ENCODE measurements around the gene GSS. TPM values are rescaled to one million over a fixed set of nuclear protein-coding genes. Genes with fewer than 3 reads are reported as not detected.

GSS gene
- polyA plus RNA-seq, 1 donor, result 29.7 TPM

- no peak for DNase-seq (ENCODE audit: low read depth)
These were observed 38.4 kb upstream of the GSS start for GRCh38 chr20:34993941-34994508.

DNA sequence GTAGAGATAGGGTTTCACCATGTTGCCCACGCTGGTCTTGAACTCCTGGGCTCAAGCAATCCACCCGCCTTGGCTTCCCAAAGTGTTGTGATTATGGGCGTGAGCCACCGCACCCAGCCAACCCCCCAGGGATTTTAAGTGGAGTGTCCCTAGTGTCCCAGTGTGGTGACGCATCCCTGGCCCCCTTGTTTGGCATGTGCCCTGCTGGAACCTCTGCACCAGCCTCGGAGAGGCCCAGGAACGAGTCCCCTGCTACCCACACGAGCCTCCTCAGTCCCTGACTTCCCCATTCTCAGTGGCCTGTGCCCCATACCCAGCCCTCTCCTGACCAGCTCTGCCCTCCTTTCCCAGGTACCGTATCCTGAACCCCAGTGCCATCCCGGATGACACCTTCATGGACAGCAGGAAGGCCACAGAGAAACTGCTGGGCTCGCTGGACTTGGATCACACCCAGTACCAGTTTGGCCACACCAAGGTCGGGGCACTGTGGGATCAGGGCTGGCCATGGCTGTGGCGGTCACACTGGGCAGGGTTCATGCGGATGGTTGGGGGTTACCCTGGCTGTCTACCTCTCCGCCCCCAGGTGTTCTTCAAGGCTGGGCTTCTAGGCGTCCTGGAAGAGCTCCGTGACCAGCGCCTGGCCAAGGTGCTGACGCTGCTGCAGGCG lies 37.3 kb upstream of the GSS start:
- no peak for DNase-seq (ENCODE audit: low read depth)

DNA sequence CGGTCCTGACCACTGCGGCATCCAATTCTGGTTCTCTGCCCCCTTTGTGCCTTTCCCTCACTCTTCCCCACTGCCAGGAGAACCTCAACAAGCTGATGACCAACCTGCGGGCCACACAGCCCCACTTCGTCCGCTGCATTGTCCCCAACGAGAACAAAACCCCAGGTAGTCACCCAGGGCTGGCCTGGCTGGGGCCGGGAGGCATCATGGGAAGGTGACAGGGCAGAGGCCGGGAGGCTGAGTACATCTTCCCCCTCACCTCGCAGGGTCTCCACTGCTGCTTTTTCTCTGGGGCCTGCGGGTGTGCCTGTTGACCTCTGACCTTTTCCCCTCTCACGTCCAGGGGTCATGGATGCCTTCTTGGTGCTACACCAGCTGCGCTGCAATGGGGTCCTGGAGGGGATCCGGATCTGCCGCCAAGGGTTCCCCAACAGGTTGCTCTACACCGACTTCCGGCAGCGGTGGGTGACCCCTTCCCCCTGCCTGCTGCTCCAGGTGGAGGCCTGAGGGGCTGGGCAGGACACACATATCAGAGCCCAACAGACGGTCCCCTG lies 35.1 kb upstream of the GSS start:
- no peak for DNase-seq (ENCODE audit: low read depth)

GRCh38 chr20:34990231-34990630 lies 34.6 kb upstream of the GSS start:
- no peak for DNase-seq (ENCODE audit: low read depth)

DNA sequence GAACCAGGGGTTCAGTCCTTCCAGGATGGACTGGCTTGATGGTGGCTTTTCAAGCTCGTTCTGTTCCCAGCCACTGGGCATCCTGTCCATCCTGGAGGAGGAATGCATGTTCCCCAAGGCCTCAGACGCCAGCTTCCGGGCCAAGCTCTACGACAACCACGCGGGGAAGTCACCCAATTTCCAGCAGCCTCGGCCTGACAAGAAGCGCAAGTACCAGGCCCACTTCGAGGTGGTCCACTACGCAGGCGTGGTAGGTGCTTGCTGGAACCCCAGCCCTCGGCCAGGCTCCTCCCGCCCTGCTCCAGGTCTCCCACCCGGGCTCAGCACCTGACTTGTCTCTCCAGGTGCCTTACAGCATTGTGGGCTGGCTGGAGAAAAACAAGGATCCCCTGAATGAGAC lies 34.1 kb upstream of the GSS start:
- no peak for DNase-seq (ENCODE audit: low read depth)

DNA sequence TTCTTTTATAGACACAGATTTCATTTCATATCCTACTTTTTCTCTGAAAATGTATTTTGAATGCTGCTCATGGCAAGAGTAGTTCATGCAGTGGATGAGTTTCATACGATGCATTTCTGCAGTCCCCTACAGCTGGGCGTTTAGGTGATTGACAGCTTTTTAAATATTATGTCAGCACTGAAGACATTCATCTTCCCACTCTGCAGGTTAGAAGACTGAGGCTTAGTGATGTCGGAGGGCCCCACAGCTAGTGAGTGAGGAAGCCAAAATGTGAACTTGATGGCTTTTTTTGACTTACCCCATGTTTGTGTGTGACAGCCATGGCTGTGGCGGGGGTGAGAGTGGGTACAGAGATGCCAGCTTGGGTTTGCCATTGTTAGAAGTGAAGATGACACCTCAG lies 33.5 kb upstream of the GSS start:
- no peak for DNase-seq (ENCODE audit: low read depth)

DNA sequence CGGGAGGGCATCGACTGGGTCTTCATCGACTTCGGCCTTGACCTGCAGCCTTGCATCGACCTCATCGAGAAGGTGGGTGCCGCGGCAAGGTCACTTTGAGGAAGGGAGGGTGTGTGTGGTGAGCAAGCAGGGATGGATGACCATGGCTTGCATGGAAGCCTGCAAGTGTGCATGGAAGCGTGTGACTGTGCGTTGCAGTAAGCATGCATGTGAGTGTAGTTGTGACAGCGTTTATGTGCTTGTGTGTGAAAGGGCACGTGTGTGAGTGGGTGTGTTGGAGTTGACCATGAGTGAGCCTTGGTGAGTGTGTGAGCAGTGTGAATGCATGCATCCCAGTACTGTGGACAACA lies 32.6 kb upstream of the GSS start:
- DNase-seq (ENCODE audit: low read depth), result no peak

GRCh38 chr20:34987288-34988190 lies 31.9 kb upstream of the GSS start:
- DNase-seq (ENCODE audit: low read depth), result no peak

- no peak for DNase-seq (ENCODE audit: low read depth)
These were observed 31.0 kb upstream of the GSS start for GRCh38 chr20:34986311-34987287.

DNA sequence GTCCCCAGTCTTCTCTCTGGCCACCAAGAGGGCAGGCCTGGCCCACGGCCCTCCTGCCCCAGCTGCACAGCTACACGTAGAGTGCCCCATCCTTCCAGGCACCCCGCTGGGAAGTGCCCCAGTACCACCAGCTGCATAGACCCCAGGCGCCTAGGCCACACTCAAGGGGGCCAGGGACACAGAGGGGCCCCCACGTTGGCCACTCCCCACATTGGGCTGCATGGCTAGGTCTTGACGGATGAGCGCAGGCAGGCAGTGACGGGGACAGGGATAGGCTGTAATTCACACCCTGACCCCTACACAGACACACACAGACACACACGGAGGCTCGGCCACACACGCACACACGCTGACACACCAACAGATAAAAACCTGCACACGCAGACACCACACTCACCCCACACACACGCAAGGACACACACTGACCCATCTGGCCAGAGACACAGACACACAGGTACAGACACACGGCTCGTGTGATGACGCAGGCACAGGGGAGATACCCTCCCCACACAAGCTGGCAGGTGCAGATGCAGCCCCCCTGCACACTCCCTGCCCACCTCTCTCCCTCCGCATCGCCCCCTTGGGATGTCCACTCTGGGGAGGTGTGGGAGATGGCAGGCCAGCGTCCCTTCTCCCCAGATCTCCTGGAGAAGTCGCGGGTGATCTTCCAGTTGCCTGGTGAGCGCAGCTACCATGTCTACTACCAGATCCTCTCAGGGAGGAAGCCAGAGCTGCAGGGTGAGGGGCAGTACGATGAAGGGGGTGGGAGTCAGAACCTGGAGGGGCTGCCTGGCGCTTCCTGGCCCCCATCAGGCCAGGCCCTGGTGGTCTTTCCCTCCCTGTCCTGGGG lies 30.1 kb upstream of the GSS start:
- no peak for DNase-seq (ENCODE audit: low read depth)

- no peak for DNase-seq (ENCODE audit: low read depth)
These were observed 29.2 kb upstream of the GSS start for GRCh38 chr20:34984756-34985261.

GRCh38 chr20:34983995-34984735 lies 28.6 kb upstream of the GSS start:
- no peak for DNase-seq (ENCODE audit: low read depth)

DNA sequence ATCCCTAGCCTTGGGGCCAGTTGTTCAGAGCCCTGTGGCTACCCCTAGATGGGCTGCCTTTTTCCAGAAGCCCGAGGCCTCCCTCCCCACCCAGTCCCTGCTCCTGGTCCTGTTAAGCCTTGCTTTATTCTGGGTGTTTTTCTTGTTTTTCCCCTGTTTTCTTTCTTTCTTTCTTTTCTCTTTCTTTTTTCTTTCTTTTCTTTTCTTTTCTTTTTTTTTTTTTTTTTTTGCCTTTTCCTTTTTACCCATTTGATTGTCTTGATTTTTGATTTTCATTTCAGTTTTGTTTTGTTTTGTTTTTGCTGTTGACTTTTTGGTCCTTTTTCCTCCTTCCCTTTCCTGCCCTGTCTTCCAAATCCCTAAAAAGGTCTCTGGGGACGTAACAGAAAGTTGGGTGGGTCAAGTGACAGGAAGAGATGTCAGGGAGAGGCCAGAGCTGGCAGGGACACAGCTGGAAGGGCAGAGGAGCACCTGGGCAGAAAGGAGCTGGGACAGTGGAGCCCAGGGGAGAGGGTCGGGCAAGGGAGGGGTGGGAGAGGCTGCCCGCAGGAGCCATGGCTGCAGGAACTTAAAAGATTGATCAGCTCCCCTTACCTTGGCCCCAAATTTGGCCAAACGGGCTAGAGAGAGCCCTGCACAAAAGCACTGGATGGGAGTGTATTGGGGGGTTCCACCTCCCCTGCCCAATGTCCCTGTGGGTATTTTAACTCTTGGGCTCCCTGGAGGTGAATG lies 27.6 kb upstream of the GSS start:
- DNase-seq (ENCODE audit: low read depth), result no peak

DNA sequence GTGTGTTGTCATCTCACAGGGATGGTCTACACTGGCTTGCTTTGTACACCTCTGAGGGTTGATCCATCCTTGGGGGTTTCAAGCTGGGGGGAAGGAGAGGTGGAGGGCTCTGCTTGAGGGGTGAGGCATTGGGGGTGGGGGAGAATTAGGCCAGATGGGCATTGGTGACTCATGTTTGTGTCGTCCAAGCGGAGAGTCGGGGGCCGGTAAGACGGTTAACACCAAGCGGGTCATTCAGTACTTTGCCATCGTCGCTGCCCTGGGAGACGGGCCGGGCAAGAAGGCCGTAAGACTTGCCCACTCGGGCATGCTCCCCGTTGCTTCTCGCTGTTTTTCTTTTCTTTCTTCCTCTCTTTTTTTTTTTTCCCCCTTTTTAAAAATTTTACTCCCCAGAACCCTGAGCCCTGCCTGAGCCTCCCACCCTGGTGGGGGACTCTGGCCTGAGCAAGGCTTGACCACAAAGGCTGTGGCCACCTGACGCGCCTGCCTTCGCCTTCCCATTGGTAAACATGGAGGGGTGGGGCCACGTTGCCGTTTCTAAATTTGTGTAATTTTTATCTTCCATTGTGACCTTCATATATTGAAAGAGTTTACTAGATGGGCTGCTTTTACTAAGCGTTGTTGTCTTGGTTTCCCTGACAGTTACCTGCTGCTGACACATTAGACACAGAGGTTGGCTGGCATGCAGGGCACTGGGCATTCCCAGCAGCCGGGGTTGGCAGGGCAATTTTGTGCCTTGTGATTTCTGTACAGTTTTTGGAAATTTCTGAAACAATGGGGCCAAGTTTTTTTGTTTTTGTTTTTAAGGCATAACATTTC lies 26.9 kb upstream of the GSS start:
- DNase-seq (ENCODE audit: low read depth), result no peak

- DNase-seq (ENCODE audit: low read depth), result no peak
These were observed 25.1 kb upstream of the GSS start for GRCh38 chr20:34980543-34981233.

DNA sequence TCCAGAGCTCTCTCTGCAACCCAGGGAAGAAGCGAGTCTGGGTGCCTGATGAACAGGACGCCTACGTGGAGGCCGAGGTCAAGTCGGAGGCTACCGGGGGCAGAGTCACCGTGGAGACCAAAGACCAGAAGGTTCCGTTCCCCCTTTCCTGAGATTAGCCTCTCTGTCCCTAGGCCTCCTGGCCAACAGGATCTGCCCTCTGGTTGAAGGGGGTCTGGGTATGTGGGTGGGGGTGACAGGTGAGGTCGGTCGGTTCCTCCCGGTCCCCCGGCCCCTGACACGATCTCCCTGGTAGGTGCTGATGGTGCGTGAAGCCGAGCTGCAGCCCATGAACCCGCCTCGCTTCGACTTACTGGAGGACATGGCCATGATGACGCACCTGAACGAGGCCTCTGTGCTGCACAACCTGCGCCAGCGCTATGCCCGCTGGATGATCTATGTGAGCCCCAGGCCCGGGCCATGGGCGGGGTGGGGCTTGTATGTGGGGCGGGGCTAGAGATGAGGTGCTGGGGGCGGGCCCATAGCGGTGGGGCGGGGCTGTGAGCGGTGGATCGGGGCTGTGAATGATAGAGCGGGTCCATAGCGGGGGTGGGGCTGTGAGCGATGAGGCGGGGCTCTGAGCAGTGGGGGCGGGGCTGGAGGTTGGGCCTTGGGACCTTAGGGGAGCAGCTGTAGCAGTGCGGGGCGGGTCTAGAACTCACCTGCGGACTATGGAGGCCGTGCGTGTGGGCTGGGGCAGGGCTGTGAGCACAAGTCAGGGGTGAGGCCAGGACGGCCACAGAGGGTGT lies 24.0 kb upstream of the GSS start:
- no peak for DNase-seq (ENCODE audit: low read depth)

Measured in forelimb muscle (tissue), 1 donor.